Naive B cell (primary cell): ENCODE data around the gene SOX6. TPM values are rescaled to one million over a fixed set of nuclear protein-coding genes. Genes with fewer than 3 reads are reported as not detected.

Experiments
- ATAC-seq, 2 donors: fragments of 150-1000 bp; cut with Tn5 transposase; 2 replicates each; pipeline ENCODE4 v1.10.0; 2021; ENCODE audit warnings: low read depth in 2 of 2, mild to moderate bottlenecking in 2 of 2, moderate library complexity in 2 of 2
- DNase-seq: peaks from one replicate; pipeline ENCODE4 v3.0.0; 2022
- H3K27ac Mint-ChIP-seq, 6 donors: one replicate each; pipeline ENCODE4 v1.8.0; 2020 to 2022; ENCODE audit warnings: mild to moderate bottlenecking in 6 of 6, mixed read lengths in 6 of 6, moderate library complexity in 5 of 6, inconsistent platforms in 2 of 6
- H3K27me3 Mint-ChIP-seq, 3 donors: one replicate each; pipeline ENCODE4 v1.8.0; 2021 to 2022; ENCODE audit warnings: mixed read lengths in 3 of 3, mild to moderate bottlenecking in 1 of 3
- H3K36me3 Mint-ChIP-seq, 2 donors: one replicate each; pipeline ENCODE4 v1.8.0; 2020 to 2022; ENCODE audit warnings: mixed read lengths in 2 of 2, inconsistent platforms in 1 of 2, mild to moderate bottlenecking in 1 of 2
- H3K4me1 Mint-ChIP-seq, 3 donors: one replicate each; pipeline ENCODE4 v1.8.0; 2020 to 2022; ENCODE audit warnings: mixed read lengths in 3 of 3, inconsistent platforms in 1 of 3, mild to moderate bottlenecking in 1 of 3, moderate library complexity in 1 of 3
- H3K4me3 Mint-ChIP-seq, 8 donors: one replicate each; pipeline ENCODE4 v1.8.0; 2020 to 2022; ENCODE audit warnings: mild to moderate bottlenecking in 8 of 8, mixed read lengths in 8 of 8, moderate library complexity in 8 of 8, inconsistent platforms in 2 of 8
- H3K9me3 Mint-ChIP-seq, 7 donors: one replicate each; pipeline ENCODE4 v1.8.0; 2020 to 2022; ENCODE audit warnings: mixed read lengths in 7 of 7, mild to moderate bottlenecking in 5 of 7, inconsistent platforms in 2 of 7, moderate library complexity in 1 of 7
- polyA plus RNA-seq, 6 donors: library from polyadenylated mRNA; unstranded; fragments of 300-500 nt; fragmentation: Illumina TruSeq; gene quantifications; one replicate each; pipeline ENCODE4 v1.2.3, GENCODE V29; 2021; ENCODE audit warnings: low read depth in 6 of 6

Gene SOX6
- polyA plus RNA-seq, 6 donors from 2014 or later, result not detected

- no peak for DNase-seq
- Mint-ChIP-seq H3K27me3 (no peaks in the 10 kb centered on the region), H3K36me3 (no peaks in the 10 kb centered on the region), H3K4me1 (no peaks in the 10 kb centered on the region), H3K9me3 (peaks cover 0 to 2% (median 0%) of the 10 kb centered on the region in 7 donors), H3K4me3 (no peak overlapping the region), H3K27ac (no peak overlapping the region)
- no peak for ATAC-seq
These were observed 386.5 kb downstream of the SOX6 start for GRCh38 chr11:15969701-15970329.

- DNase-seq (no peak), ATAC-seq (no peak)
- Mint-ChIP-seq H3K9me3 (peaks cover 0 to 2% (median 0%) of the 10 kb centered on the region in 7 donors), H3K27ac (no peak overlapping the region), H3K27me3 (no peaks in the 10 kb centered on the region), H3K4me1 (no peaks in the 10 kb centered on the region), H3K4me3 (no peak overlapping the region), H3K36me3 (no peaks in the 10 kb centered on the region)
These were observed 387.1 kb downstream of the SOX6 start for GRCh38 chr11:15969281-15969680.

DNA sequence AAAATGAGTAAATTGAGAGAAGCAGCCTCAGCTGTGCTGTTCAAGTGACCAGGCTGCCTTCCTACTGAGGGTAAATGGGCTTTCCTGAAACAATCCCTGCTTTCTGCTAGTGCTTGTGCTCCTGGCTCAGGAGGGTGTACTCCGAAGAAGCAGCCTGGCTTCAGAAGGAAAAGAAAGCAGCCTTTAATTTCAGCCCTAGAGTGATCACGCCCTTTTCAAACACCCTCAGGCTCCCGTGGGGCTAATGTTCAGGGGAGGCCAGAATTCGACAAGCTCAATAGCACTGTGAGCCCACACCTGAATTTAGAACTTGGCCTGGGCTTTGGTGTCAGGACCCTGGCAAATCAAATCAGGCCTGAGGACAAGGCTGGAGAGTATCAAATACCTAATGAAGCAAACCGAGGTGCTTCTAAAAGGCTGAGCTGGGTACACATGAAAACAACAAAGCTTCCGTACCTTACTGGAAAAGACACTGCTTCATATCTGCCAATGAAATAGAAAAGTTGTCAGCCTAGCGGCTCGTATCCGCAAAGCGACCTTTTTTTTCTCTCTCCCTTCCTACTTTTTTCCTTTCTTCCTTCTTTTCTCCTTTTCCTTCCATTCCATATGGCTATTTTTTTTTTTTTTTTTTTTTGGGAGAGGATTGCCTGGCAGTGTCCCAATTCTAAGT is 387.8 kb downstream of the SOX6 start:
- Mint-ChIP-seq H3K27me3 (no peaks in the 10 kb centered on the region), H3K4me1 (no peaks in the 10 kb centered on the region), H3K9me3 (peaks cover 0 to 2% (median 0%) of the 10 kb centered on the region in 7 donors), H3K27ac (no peak overlapping the region), H3K36me3 (no peaks in the 10 kb centered on the region), H3K4me3 (no peak overlapping the region)
- ATAC-seq (no peak), DNase-seq (no peak)

DNA sequence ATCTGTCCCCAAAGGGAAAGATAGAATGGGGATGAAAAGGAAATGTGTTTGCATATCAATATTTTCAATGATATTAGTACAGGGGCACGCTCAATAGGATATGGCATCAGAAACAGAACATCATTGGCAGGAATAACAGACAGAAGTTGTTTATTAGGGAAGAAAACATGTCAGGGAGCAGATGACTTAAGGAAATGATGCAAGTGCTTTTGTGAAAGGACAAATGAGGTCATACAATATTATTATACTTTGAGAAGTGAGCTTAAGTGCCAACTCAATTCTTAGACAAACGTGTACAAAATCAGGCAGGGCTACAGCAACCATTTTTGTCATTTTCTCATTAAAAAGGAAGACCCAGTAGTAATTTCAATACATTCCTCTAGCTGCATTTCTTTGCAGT is 388.4 kb downstream of the SOX6 start:
- H3K27ac Mint-ChIP-seq, result no peak overlapping the region
- DNase-seq (no peak), ATAC-seq (no peak)
- peaks cover 0 to 2% (median 0%) of the 10 kb centered on the region in 7 donors for H3K9me3 Mint-ChIP-seq
- H3K27me3 Mint-ChIP-seq, result peaks cover 0 to under 1% (median 0%) of the 10 kb centered on the region in 3 donors
- H3K4me3 Mint-ChIP-seq, result no peak overlapping the region
- no peaks in the 10 kb centered on the region for H3K36me3 Mint-ChIP-seq
- no peaks in the 10 kb centered on the region for H3K4me1 Mint-ChIP-seq

- no peak for ATAC-seq
These were observed 389.2 kb downstream of the SOX6 start for GRCh38 chr11:15967166-15967565.

DNA sequence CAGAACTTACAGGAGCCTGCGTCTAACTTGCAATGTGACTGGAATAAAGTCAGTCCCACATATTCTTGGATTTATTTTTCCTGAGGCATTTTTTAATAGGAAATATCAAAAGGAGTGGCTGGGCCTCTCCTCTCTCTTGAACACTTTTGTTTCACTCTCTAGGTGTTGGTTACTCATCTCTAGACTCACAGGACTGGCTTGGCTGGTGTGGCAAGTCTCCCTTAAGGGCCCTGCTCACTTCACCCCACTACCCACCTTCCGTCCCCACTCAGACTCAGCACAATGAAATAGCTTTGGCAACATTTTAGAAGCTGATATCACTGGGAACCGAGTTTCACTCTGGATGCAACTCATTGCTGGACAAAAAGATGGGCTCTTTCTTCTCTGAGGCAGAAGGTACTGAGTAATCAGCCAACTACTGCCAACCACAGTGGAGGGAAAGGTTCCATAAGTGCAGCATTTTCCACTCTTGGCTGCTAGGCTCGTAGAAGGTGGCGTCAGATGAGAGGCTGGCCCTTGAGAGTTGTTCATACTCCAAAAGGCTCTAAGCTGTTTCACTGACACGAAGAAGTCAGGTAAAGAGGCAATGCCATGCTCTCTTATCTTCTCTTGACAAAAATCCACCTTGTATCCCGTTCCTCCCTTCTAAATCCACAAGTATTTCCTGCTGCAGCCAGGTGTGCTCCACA is 390.6 kb downstream of the SOX6 start:
- Mint-ChIP-seq H3K4me3 (no peak overlapping the region), H3K9me3 (peaks cover 0 to 4% (median 0%) of the 10 kb centered on the region in 7 donors), H3K36me3 (no peaks in the 10 kb centered on the region), H3K27me3 (peaks cover 0 to 8% (median 0%) of the 10 kb centered on the region in 3 donors), H3K27ac (no peak overlapping the region), H3K4me1 (no peaks in the 10 kb centered on the region)
- ATAC-seq (no peak), DNase-seq (no peak)

More at GRCh38 chr11:15967166-15967565, 389.2 kb downstream of the SOX6 start:
- no peaks in the 10 kb centered on the region for H3K36me3 Mint-ChIP-seq
- peaks cover 0 to 4% (median 0%) of the 10 kb centered on the region in 7 donors for H3K9me3 Mint-ChIP-seq
- H3K27me3 Mint-ChIP-seq, result peaks cover 0 to 8% (median 0%) of the 10 kb centered on the region in 3 donors
- no peak for DNase-seq
- H3K27ac Mint-ChIP-seq, result no peak overlapping the region
- H3K4me1 Mint-ChIP-seq, result no peaks in the 10 kb centered on the region
- no peak overlapping the region for H3K4me3 Mint-ChIP-seq

- peaks cover 0 to 4% (median 0%) of the 10 kb centered on the region in 7 donors for H3K9me3 Mint-ChIP-seq
- no peaks in the 10 kb centered on the region for H3K36me3 Mint-ChIP-seq
- DNase-seq (no peak), ATAC-seq (no peak)
- H3K4me3 Mint-ChIP-seq, result no peak overlapping the region
- H3K27me3 Mint-ChIP-seq, result peaks cover 0 to 8% (median 0%) of the 10 kb centered on the region in 3 donors
- H3K27ac Mint-ChIP-seq, result peak overlapping the region in 1 of 6 donors; percentile 21
- no peaks in the 10 kb centered on the region for H3K4me1 Mint-ChIP-seq
These were observed 393.1 kb downstream of the SOX6 start for GRCh38 chr11:15963266-15963665.

- H3K36me3 Mint-ChIP-seq, result no peaks in the 10 kb centered on the region
- DNase-seq (no peak), ATAC-seq (no peak)
- H3K9me3 Mint-ChIP-seq, result peaks cover 0 to 5% (median 2%) of the 10 kb centered on the region in 7 donors
- H3K4me1 Mint-ChIP-seq, result no peaks in the 10 kb centered on the region
- no peak overlapping the region for H3K27ac Mint-ChIP-seq
- H3K4me3 Mint-ChIP-seq, result no peak overlapping the region
- H3K27me3 Mint-ChIP-seq, result peaks cover 0 to 8% (median 0%) of the 10 kb centered on the region in 3 donors
These were observed 397.4 kb downstream of the SOX6 start for GRCh38 chr11:15958910-15959309.

- Mint-ChIP-seq H3K4me3 (no peak overlapping the region), H3K36me3 (no peaks in the 10 kb centered on the region), H3K27ac (no peak overlapping the region), H3K9me3 (peaks cover 0 to 5% (median 2%) of the 10 kb centered on the region in 7 donors), H3K4me1 (no peaks in the 10 kb centered on the region), H3K27me3 (peaks cover 0 to under 1% (median 0%) of the 10 kb centered on the region in 3 donors)
- DNase-seq (no peak), ATAC-seq (no peak)
These were observed 399.1 kb downstream of the SOX6 start for GRCh38 chr11:15957234-15957633.

- DNase-seq (no peak), ATAC-seq (no peak)
- Mint-ChIP-seq H3K36me3 (no peaks in the 10 kb centered on the region), H3K4me3 (no peak overlapping the region), H3K9me3 (peaks cover 0 to 5% (median 2%) of the 10 kb centered on the region in 7 donors), H3K27ac (no peak overlapping the region), H3K4me1 (no peaks in the 10 kb centered on the region), H3K27me3 (no peaks in the 10 kb centered on the region)
These were observed 400.0 kb downstream of the SOX6 start for GRCh38 chr11:15956302-15956701.

GRCh38 chr11:15955595-15955994 is 400.8 kb downstream of the SOX6 start:
- H3K4me1 Mint-ChIP-seq, result no peaks in the 10 kb centered on the region
- H3K36me3 Mint-ChIP-seq, result no peaks in the 10 kb centered on the region
- no peak overlapping the region for H3K27ac Mint-ChIP-seq
- peaks cover 0 to 5% (median 4%) of the 10 kb centered on the region in 7 donors for H3K9me3 Mint-ChIP-seq
- ATAC-seq (no peak), DNase-seq (no peak)
- no peaks in the 10 kb centered on the region for H3K27me3 Mint-ChIP-seq
- no peak overlapping the region for H3K4me3 Mint-ChIP-seq

- ATAC-seq, result no peak
These were observed 408.4 kb downstream of the SOX6 start for GRCh38 chr11:15947681-15948648.

GRCh38 chr11:15945726-15946125 is 410.6 kb downstream of the SOX6 start:
- Mint-ChIP-seq H3K27ac (no peak overlapping the region), H3K36me3 (no peaks in the 10 kb centered on the region), H3K4me1 (no peaks in the 10 kb centered on the region), H3K4me3 (no peak overlapping the region), H3K9me3 (peaks cover 4 to 23% (median 9%) of the 10 kb centered on the region in 7 donors), H3K27me3 (no peaks in the 10 kb centered on the region)
- DNase-seq (no peak), ATAC-seq (no peak)

More at GRCh38 chr11:15947681-15948648, 408.4 kb downstream of the SOX6 start:
- no peaks in the 10 kb centered on the region for H3K27me3 Mint-ChIP-seq
- H3K36me3 Mint-ChIP-seq, result no peaks in the 10 kb centered on the region
- H3K4me1 Mint-ChIP-seq, result no peaks in the 10 kb centered on the region
- DNase-seq, result no peak
- H3K27ac Mint-ChIP-seq, result peak overlapping the region in 1 of 6 donors; percentile 72
- peaks cover 4 to 23% (median 7%) of the 10 kb centered on the region in 7 donors for H3K9me3 Mint-ChIP-seq
- H3K4me3 Mint-ChIP-seq, result no peak overlapping the region
